HCT116 (cell line): ENCODE results near the gene PPIL1. TPM values are rescaled to one million over a fixed set of nuclear protein-coding genes. Genes with fewer than 3 reads are reported as not detected.

ENCODE experiments used
- ATAC-seq: fragments of 200-7000 bp; cut with Tn5 transposase; 2 replicates; pipeline ENCODE4 v1.9.1; 2020; ENCODE audit warnings: mild to moderate bottlenecking, moderate library complexity
- BruUV-seq: library from RNA; stranded (reverse); fragments of 400-500 nt; replicated peaks from 2 replicates; lab custom pipeline; 2021; lab: Mats Ljungman, UMichigan
- CTCF ChIA-PET: fragments of 300-600 bp; sonication (Branson Sonifier 250); formaldehyde crosslinking; loops from one replicate; lab custom pipeline; 2021; ENCODE audit warnings: antibody characterized with exemption; lab: Charles Lee
- POLR2A ChIA-PET: fragments of 300-600, 350-600 bp; sonication (Branson Sonifier 250); formaldehyde crosslinking; loops from one replicate; lab custom pipeline; 2021; ENCODE audit warnings: antibody characterized with exemption; lab: Charles Lee
- RAD21 ChIA-PET, 2 experiments: fragments of 300-600 bp; sonication (Branson Sonifier 250); formaldehyde crosslinking; loops; one replicate each; lab custom pipeline; 2023; ENCODE audit warnings: low total read pairs in 2 of 2; ENCODE audit not compliant: uncharacterized antibody in 2 of 2, unreplicated experiment in 2 of 2, low non-redundant PET in 1 of 2; lab: Charles Lee
- DNase-seq: peaks from one replicate; pipeline ENCODE4 v3.0.0-alpha.2; 2010; ENCODE audit warnings: low read depth, low spot score
- H2AFZ ChIP-seq: fragments of 200-600 bp; shearing (Covaris generic), sonication (generic); 2 replicates; pipeline ENCODE4 v1.6.1; 2017; ENCODE audit warnings: low read depth, mixed run types, mixed read lengths, antibody characterized with exemption, low read length; ENCODE audit not compliant: poor library complexity, severe bottlenecking
- H3K27ac ChIP-seq: 2 replicates; pipeline ENCODE4 v1.5.1; 2012; ENCODE audit warnings: low read depth, low read length
- H3K27me3 ChIP-seq: fragments of 200-600 bp; sonication (generic); 2 replicates; pipeline ENCODE4 v1.6.1; 2016; ENCODE audit warnings: mixed run types, low read length, mixed read lengths; ENCODE audit not compliant: insufficient read depth
- H3K36me3 ChIP-seq, 2 experiments: fragments of 200-500 bp in 1 of 2; fragments of 200-600 bp in 1 of 2; sonication (Bioruptor generic) in 1 of 2; sonication (generic) in 1 of 2; 2 replicates each; pipeline versions ENCODE4 v1.5.1 to v1.6.1; 2014 to 2016; ENCODE audit warnings: low read length in 2 of 2, inconsistent platforms in 1 of 2, mixed read lengths in 1 of 2, mixed run types in 1 of 2; ENCODE audit not compliant: insufficient read depth in 2 of 2, control insufficient read depth in 1 of 2
- H3K4me1 ChIP-seq, 2 experiments: fragments of 200-600 bp in 1 of 2; sonication (generic) in 1 of 2; 2 replicates each; pipeline versions ENCODE4 v1.5.1 to v1.6.1; 2012 to 2017; ENCODE audit warnings: low read length in 2 of 2, inconsistent platforms in 1 of 2, mild to moderate bottlenecking in 1 of 2, mixed read lengths in 1 of 2, mixed run types in 1 of 2, moderate library complexity in 1 of 2; ENCODE audit not compliant: insufficient read depth in 2 of 2, control insufficient read depth in 1 of 2
- H3K4me2 ChIP-seq: fragments of 200-600 bp; sonication (generic); 2 replicates; pipeline ENCODE4 v1.6.1; 2017; ENCODE audit warnings: mixed run types, low read length, mixed read lengths
- H3K4me3 ChIP-seq, 2 experiments: fragments of 200-600 bp in 1 of 2; sonication (generic) in 1 of 2; replicated peaks in 1 of 2; 2 replicates each; pipeline ENCODE4 v1.5.1; 2011 to 2016; ENCODE audit warnings: low read length in 2 of 2, control low read depth in 1 of 2, low read depth in 1 of 2, mild to moderate bottlenecking in 1 of 2, mixed read lengths in 1 of 2, mixed run types in 1 of 2
- H3K79me2 ChIP-seq: fragments of 200-600 bp; sonication (generic); 2 replicates; pipeline ENCODE4 v1.6.1; 2017; ENCODE audit warnings: mild to moderate bottlenecking, mixed run types, low read length, moderate library complexity, mixed read lengths; ENCODE audit not compliant: insufficient read depth
- H3K9ac ChIP-seq: fragments of 200-600 bp; sonication (generic); 2 replicates; pipeline ENCODE4 v1.6.1; 2016; ENCODE audit warnings: low read length, mixed read lengths
- H3K9me2 ChIP-seq: fragments of 200-600 bp; sonication (generic), shearing (Covaris generic); 2 replicates; pipeline ENCODE4 v1.6.1; 2017; ENCODE audit warnings: mixed run types, mild to moderate bottlenecking, moderate library complexity; ENCODE audit not compliant: insufficient read depth
- H3K9me3 ChIP-seq, 2 experiments: fragments of 200-500 bp in 1 of 2; fragments of 200-600 bp in 1 of 2; sonication (Bioruptor generic) in 1 of 2; sonication (generic) in 1 of 2; 2 replicates each; pipeline ENCODE4 v1.6.1; 2014 to 2017; ENCODE audit warnings: low read length in 2 of 2, mixed read lengths in 2 of 2, inconsistent platforms in 1 of 2, low read depth in 1 of 2, mild to moderate bottlenecking in 1 of 2, mixed run types in 1 of 2, moderate library complexity in 1 of 2; ENCODE audit not compliant: control insufficient read depth in 1 of 2, insufficient read depth in 1 of 2
- H4K20me1 ChIP-seq: fragments of 200-600 bp; sonication (generic), shearing (Covaris generic); 2 replicates; pipeline ENCODE4 v1.6.1; 2017; ENCODE audit warnings: mixed run types, mild to moderate bottlenecking, moderate library complexity; ENCODE audit not compliant: insufficient read depth
- ATF3 ChIP-seq: IDR thresholded peaks from 2 replicates; pipeline ENCODE4 v1.6.1; 2012
- EZH2phosphoT487 ChIP-seq: fragments of 200-600 bp; IDR thresholded peaks from 2 replicates; pipeline ENCODE4 v1.6.1; 2018; ENCODE audit warnings: antibody characterized with exemption, borderline replicate concordance
- JUND ChIP-seq: IDR thresholded peaks from 2 replicates; pipeline ENCODE4 v1.6.1; 2012
- MAX ChIP-seq: IDR thresholded peaks from 2 replicates; pipeline ENCODE4 v1.6.1; 2012
- POLR2AphosphoS5 ChIP-seq: IDR thresholded peaks from 2 replicates; pipeline ENCODE4 v1.6.1; 2011; ENCODE audit warnings: mild to moderate bottlenecking, low read depth, low read length, moderate library complexity
- SRF ChIP-seq: IDR thresholded peaks from 2 replicates; pipeline ENCODE4 v1.6.1; 2012; ENCODE audit warnings: low read depth
- YY1 ChIP-seq: IDR thresholded peaks from 2 replicates; pipeline ENCODE4 v1.6.1; 2011; ENCODE audit warnings: low read length, low read depth, moderate library complexity, mild to moderate bottlenecking; ENCODE audit not compliant: insufficient replicate concordance; ENCODE audit errors: extremely low read depth
- ZNF274 ChIP-seq: fragments of 200-500 bp; sonication (Bioruptor generic); IDR thresholded peaks from 2 replicates; pipeline ENCODE4 v1.6.1; 2014; ENCODE audit warnings: mild to moderate bottlenecking, low read depth, low read length, inconsistent platforms
- intact Hi-C: fragments of 100-400 bp; cut with micrococcal nuclease; formaldehyde crosslinking; loops from 2 replicates; pipeline ENCODE4 v1.10.0; 2022
- total RNA-seq: library from RNA; stranded (reverse); gene quantifications from one replicate; pipeline ENCODE4 v1.2.1, GENCODE V29; 2021; ENCODE audit not compliant: unreplicated experiment

PPIL1 gene
- total RNA-seq, 1 experiment from 2014 or later: 42.0 TPM

- no peak for DNase-seq
- ChIA-PET RAD21 (no interaction called here), POLR2A (interaction anchor here (0.7 kb wide), 2 partner anchors 15 to 21 kb away, joined by 5 to 6 read pairs; no protein-coding TSS in a partner anchor), CTCF (no interaction called here)
- no peaks in the 10 kb centered on the region for H3K27me3 ChIP-seq
- H3K4me2 ChIP-seq: no peak overlapping the region
- intact Hi-C loops: no loop called here
- H3K79me2 ChIP-seq: no peaks in the 10 kb centered on the region
- H3K9me3 ChIP-seq: no peaks in the 10 kb centered on the region
- no TSS peak for BruUV-seq
- H3K9me2 ChIP-seq: no peaks in the 10 kb centered on the region
- no peaks in the 10 kb centered on the region for H3K4me1 ChIP-seq
- H4K20me1 ChIP-seq: no peaks in the 10 kb centered on the region
- no peak overlapping the region for H3K9ac ChIP-seq
- ATAC-seq: no peak
- no peaks in the 10 kb centered on the region for H3K36me3 ChIP-seq
- no peak overlapping the region for H3K27ac ChIP-seq
- no peak overlapping the region for H2AFZ ChIP-seq
- TF ChIP-seq ATF3 (no peak), JUND (no peak), ZNF274 (no peak)
- H3K4me3 ChIP-seq: no peak overlapping the region
Measured at GRCh38 chr6:36827261-36828079, 47.1 kb downstream of the PPIL1 start.

GRCh38 chr6:36826520-36827227 lies 47.9 kb downstream of the PPIL1 start:
- Histone ChIP-seq H3K4me1 (no peaks in the 10 kb centered on the region), H4K20me1 (no peaks in the 10 kb centered on the region), H3K9me3 (no peaks in the 10 kb centered on the region), H2AFZ (no peak overlapping the region), H3K9ac (no peak overlapping the region), H3K4me2 (no peak overlapping the region), H3K9me2 (no peaks in the 10 kb centered on the region), H3K4me3 (no peak overlapping the region), H3K27me3 (no peaks in the 10 kb centered on the region), H3K36me3 (no peaks in the 10 kb centered on the region), H3K27ac (no peak overlapping the region), H3K79me2 (no peaks in the 10 kb centered on the region)
- POLR2A ChIA-PET: no interaction called here
- no TSS peak for BruUV-seq
- ATAC-seq (no peak), DNase-seq (no peak)
- CTCF ChIA-PET: no interaction called here
- RAD21 ChIA-PET: no interaction called here
- TF ChIP-seq MAX (no peak), YY1 (no peak), EZH2phosphoT487 (no peak), JUND (no peak), SRF (no peak), ATF3 (no peak), POLR2AphosphoS5 (no peak)
- intact Hi-C loops: no loop called here
